ENCODE results near the gene IL9.

- no peak for TF ChIP-seq CTCF (IDR thresholded peaks at IDR 0.05)
- TF ChIP-seq EP300 (IDR thresholded peaks at IDR 0.05), result no peak
- no peak for TF ChIP-seq POLR2AphosphoS5 (IDR thresholded peaks at IDR 0.05)
Measured at GRCh38 chr5:135877570-135878155, 18.0 kb downstream of the IL9 start.
